NCI-H2171 (cell line): Measurements from ENCODE around the gene ASB9.
"Not testable (repeated sequence)": the region's sequence is repeated elsewhere in the genome, so short reads cannot be mapped to it uniquely, and the experiment has no call there.

ENCODE experiments used
- DNase-seq: peaks from one replicate; lab custom pipeline; 2025; lab: John Stamatoyannopoulos, UW

The ASB9 gene

DNA sequence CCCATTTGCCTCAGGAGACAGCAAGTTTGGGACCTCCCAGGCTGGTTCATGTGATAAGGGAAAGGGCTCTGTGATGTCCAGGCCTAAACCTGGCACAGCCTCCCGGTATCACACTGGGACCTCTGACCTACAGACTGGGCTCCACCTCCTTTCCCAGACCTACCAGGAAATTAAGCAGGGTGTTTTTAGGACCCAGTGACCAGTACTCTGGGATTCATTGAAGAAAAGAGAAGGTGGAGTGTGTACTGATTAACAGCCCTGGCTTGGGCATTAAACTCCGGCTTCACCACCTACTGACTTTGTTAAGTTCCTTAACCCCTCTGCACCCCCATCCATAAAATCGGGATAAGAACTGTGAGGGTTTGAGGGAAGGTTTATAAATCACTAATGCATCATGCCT, 28.6 kb downstream of the ASB9 start:
- no peak for DNase-seq

GRCh38 chrX:15240414-15240813, 29.5 kb downstream of the ASB9 start:
- no peak for DNase-seq

DNA sequence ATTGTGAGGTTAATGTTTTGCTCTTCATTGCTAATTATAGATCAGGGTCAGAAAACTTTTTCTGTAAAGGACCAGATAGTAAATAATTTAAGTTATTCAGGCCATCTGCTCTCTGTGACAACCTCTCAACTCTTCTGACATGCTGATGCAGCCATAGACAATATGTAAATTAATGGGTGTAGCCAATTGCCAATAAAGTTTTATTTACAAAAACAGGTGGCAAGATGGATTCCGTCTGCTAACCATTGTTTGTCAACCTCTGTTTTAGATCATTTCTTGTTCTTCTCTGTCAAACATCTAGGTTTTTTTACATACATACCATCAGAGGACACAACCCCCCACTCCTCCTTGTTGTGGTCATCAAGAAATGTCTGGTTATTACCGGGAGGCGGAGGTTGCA, 33.7 kb downstream of the ASB9 start:
- DNase-seq = no peak

DNA sequence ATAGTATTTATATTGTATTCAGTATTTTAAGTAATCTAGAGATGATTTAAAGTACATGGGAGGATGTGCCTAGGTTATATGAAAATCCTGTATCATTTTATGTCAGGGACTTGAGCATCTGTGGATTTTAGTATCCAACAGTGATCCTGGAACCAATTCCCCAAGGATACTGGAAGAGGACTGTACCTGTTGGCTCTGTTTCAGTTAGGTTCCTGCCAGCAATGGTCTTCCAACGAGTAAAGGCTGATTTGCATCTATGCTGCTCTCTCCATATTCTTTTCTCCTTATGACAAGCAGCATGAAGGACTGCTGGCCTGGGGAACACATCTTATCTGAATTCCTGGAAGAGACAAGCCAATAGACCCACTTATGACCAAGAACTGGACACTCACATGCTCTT, 34.9 kb downstream of the ASB9 start:
- DNase-seq = no peak

- no peak for DNase-seq
Measured at GRCh38 chrX:15233416-15234015, 36.4 kb downstream of the ASB9 start.

DNA sequence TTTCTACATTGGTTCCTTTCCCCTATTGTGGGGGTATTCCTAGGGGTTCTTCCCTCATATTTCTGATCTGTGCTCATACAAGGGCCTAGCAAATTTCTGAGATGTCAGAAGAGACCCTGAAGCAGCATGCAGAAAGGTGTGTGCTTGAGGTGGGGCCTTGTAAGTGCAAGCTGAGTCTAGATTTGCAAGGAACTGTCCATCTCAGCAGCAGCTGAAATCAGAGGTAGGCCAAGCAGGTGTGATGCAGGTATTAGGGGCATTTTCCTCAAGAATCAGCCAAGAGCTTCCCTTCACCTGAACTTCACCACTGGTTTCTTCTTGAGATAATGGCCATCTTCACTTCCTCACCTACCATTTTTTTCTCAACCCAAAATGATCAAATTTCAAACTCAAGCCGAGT, 45.1 kb downstream of the ASB9 start:
- DNase-seq = no peak

DNA sequence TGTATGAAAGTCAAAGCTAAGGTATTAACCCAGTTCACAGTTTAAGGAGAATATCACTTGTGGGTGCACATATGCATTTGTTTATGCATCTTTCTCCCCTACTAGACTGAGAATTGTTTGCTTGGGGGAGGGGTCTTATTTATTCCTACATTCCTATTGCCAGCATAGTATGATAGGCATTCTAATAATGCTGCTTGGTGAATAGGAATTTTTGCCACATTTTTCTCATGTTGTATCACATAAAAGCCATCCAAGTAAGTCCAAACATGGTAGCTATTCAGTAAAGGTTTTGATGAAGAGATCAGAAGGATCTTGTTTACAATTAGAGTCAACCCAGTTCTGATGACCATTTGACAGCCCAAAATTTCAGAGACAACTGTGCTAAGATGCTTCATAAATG, 48.6 kb downstream of the ASB9 start:
- DNase-seq = no peak

GRCh38 chrX:15217161-15217560, 52.7 kb downstream of the ASB9 start:
- no peak for DNase-seq

- DNase-seq = no peak
Measured at GRCh38 chrX:15216280-15216679, 53.6 kb downstream of the ASB9 start.

- DNase-seq = peak; percentile 78
Measured at GRCh38 chrX:15215366-15215765, 54.5 kb downstream of the ASB9 start.

DNA sequence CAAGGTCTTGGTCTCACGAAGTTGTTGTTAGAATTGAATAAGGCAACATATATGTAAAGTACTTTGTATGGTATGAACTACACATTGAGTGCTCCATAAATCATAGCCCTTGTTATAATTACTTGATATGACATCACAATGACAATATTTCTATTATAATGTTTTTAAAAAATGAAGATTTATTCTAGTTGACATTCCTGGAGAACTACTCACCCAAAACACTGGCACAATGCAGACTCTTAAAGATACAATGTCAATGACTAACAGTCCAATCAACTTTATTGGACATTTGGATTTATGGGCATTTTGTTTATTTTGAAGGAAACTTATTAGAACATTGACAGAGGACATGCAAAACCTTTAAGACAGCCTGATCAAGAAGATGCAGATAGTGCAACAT, 55.3 kb downstream of the ASB9 start:
- no peak for DNase-seq

DNA sequence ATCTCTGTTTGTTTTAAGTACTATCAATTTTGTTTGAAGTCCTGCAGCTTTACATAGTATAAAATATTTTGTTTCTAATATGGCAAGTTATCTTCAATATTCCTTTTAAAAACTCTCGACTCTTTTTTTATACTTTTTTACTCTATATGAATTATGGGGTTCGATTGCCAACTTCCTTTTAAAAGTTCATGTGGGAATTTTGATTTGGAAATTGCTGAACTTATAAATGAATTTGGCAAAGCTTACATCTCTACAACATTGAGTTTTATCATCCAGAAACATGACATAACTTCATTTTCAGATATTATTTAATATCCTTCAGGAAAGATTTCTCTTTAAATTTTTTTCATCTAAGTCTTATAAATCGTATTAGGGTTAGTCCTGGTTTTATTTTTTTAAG, 60.8 kb downstream of the ASB9 start:
- no peak for DNase-seq

DNA sequence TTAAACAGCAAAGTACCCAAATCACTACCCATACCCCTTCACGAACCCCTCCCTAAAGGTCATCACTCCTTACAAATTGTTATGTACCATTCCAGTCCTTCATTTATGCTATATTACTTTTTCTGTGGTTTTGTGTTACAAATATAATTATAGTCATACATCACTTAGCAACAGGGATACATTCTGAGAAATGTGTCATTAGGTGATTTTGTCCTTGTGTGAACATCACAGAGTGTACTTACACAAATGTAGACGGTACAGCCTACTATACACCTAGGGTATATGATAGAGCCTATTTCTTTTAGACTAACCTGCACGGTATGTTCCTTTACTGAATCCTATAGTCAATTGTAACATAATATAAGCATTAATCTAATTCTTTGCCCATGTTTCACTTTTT, 61.9 kb downstream of the ASB9 start:
- DNase-seq = no peak

GRCh38 chrX:15207384-15207783, 62.5 kb downstream of the ASB9 start:
- no peak for DNase-seq

GRCh38 chrX:15206306-15206705, 63.6 kb downstream of the ASB9 start:
- DNase-seq = peak; percentile 21

GRCh38 chrX:15204130-15204751, 65.6 kb downstream of the ASB9 start:
- DNase-seq = no peak

- no peak for DNase-seq
Measured at GRCh38 chrX:15203694-15204093, 66.2 kb downstream of the ASB9 start.

DNA sequence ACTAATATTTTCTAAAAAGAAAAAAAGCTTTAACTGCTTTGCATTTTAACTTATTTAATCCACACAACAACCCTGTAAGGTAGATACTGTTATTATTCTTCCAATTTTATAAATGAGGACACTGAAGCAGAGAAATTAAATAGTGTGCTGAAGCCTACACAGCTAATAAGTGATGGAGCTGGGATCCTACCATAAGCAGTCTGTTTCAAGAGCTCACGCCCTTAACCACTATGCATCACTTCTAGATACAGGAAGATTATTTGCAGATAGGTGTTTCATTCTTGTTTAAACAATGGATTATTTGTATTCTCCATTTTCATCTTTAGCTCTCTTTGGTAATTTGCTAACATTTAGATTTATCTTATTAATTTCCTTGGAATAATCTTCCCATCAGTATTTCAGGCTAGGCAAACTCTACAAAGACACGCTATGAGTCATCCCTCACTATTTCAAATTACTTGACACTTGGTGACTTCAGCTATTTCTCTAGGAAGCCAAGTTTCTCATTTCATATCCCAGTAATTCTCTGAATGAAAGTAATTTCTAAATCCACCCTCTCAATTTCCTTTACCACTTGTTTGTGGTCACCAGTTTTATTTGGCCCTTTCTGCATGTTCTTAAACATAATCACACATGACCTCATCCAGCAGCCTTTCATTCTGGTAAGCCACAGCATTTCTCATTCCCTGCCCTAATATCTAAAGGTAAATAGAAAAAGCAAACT, 67.3 kb downstream of the ASB9 start:
- no peak for DNase-seq

DNA sequence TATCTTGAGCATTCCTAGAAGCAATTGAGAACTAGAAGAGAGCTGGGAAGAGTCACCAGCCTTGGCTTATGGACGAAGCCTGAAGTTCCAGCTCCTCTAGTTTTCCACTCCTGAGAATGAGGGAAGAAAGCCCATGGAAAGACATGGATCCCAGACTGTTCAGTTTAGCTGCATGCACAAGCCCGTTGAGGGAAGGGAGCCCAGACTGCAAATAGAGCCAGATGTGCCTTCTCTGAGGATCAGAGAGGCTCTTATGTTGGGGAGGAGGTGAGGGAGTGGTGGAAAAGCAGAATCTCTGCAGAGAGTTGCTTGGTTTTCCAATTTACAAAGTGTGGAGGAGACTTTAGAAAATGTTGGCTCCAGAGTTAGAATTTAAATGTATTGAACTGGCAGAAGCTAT, 69.0 kb downstream of the ASB9 start:
- DNase-seq = no peak

DNA sequence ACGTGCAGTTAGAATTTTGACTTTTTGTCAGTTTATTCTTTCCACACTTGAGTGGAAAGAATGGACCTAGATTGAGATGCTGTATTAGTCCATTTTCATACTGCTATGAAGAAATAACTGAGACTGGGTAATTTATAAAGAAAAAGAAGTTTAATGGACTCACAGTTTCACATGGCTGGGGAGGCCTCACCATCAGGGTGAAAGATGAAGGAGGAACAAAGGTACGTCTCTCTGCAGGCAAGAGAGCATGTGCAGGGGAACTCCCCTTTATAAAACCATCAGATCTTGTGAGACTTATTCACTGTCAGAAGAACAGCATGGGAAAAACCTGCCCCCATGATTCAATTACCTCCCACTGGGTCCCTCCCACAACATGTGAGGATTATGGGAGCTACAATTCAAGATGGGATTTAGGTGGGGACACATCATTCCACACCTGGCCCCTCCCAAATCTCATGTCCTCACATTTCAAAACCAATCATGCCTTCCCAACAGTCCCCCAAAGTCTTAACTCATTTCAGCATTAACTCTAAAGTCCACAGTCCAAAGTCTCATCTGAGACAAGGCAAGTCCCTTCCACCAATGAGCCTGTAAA, 71.2 kb downstream of the ASB9 start:
- DNase-seq = not testable (repeated sequence)

DNA sequence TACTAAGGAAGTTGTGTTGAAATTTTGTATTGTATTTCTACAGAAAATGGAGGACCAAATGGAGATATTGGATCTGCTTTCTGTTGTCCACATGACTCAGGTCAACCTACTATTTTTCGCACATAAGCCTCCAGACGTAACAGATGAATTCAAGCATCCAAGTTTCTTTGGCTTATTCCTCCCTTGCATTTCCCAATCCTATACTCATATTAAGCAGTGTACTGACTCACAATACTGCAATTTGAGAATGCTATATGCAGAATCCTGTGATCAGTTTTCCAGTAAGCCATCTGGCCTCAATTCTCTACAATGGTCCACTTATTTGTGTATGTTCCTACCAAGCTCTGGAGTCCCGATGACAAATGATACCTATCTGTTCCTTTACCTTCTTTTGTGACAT, 75.7 kb downstream of the ASB9 start:
- no peak for DNase-seq
